Liver (tissue), 9 donors: ENCODE measurements around the gene SLITRK2. TPM values are rescaled to one million over a fixed set of nuclear protein-coding genes. Genes with fewer than 3 reads are reported as not detected.

Experiments used
- DNase-seq: peaks from one replicate; pipeline ENCODE4 v3.0.0-alpha.2; 2017; ENCODE audit warnings: low spot score
- H3K27ac ChIP-seq, 2 donors: one replicate each; pipeline ENCODE4 v1.7.0; 2013; ENCODE audit warnings: inconsistent platforms in 2 of 2, low read length in 2 of 2, control low read depth in 1 of 2, low read depth in 1 of 2, mild to moderate bottlenecking in 1 of 2
- H3K27me3 ChIP-seq, 4 donors: one replicate each; pipeline versions ENCODE4 v1.6.1 to v1.7.0; 2013; ENCODE audit warnings: low read length in 3 of 4, inconsistent platforms in 1 of 4, mild to moderate bottlenecking in 1 of 4, moderate library complexity in 1 of 4; ENCODE audit not compliant: control insufficient read depth in 4 of 4, insufficient read depth in 4 of 4
- H3K36me3 ChIP-seq, 4 donors: one replicate each; pipeline versions ENCODE4 v1.6.1 to v1.7.0; 2013; ENCODE audit warnings: low read length in 3 of 4, mild to moderate bottlenecking in 3 of 4, low read depth in 1 of 4, moderate library complexity in 1 of 4; ENCODE audit not compliant: control insufficient read depth in 4 of 4, insufficient read depth in 3 of 4
- H3K4me1 ChIP-seq, 4 donors: one replicate each; pipeline versions ENCODE4 v1.6.1 to v1.7.0; 2013; ENCODE audit warnings: low read length in 3 of 4, mild to moderate bottlenecking in 3 of 4, moderate library complexity in 1 of 4; ENCODE audit not compliant: control insufficient read depth in 4 of 4, insufficient read depth in 4 of 4
- H3K4me3 ChIP-seq, 3 donors: one replicate each; pipeline versions ENCODE4 v1.6.1 to v1.7.0; 2013; ENCODE audit warnings: low read length in 3 of 3, control low read depth in 1 of 3, low read depth in 1 of 3, mild to moderate bottlenecking in 1 of 3
- H3K9ac ChIP-seq, 2 donors: one replicate each; pipeline ENCODE4 v1.7.0; 2013; ENCODE audit warnings: low read length in 2 of 2, mild to moderate bottlenecking in 2 of 2, moderate library complexity in 2 of 2, control low read depth in 1 of 2, low read depth in 1 of 2
- H3K9me3 ChIP-seq, 4 donors: one replicate each; pipeline versions ENCODE4 v1.6.1 to v1.7.0; 2013; ENCODE audit warnings: low read length in 3 of 4; ENCODE audit not compliant: control insufficient read depth in 4 of 4
- EGR1 ChIP-seq, 2 donors: IDR thresholded peaks; 2 replicates each; pipeline ENCODE4 v1.6.1; 2016 to 2018; ENCODE audit warnings: antibody characterized with exemption in 2 of 2, low read depth in 2 of 2
- FOXA1 ChIP-seq: IDR thresholded peaks from 2 replicates; pipeline ENCODE4 v1.6.1; 2016; ENCODE audit warnings: antibody characterized with exemption
- FOXA2 ChIP-seq: IDR thresholded peaks from 2 replicates; pipeline ENCODE4 v1.6.1; 2016; ENCODE audit warnings: antibody characterized with exemption
- GABPA ChIP-seq, 2 donors: IDR thresholded peaks in 1 of 2; conservative IDR thresholded peaks in 1 of 2; 2 replicates each; pipeline ENCODE4 v1.6.1; 2016; ENCODE audit warnings: antibody characterized with exemption in 2 of 2, mild to moderate bottlenecking in 1 of 2, moderate library complexity in 1 of 2
- HNF4A ChIP-seq, 2 donors: conservative IDR thresholded peaks; 2 replicates each; pipeline ENCODE4 v1.6.1; 2016; ENCODE audit warnings: antibody characterized with exemption in 2 of 2, mild to moderate bottlenecking in 2 of 2
- HNF4G ChIP-seq: IDR thresholded peaks from 2 replicates; pipeline ENCODE4 v1.6.1; 2016; ENCODE audit warnings: antibody characterized with exemption
- JUND ChIP-seq, 2 donors: IDR thresholded peaks; 2 replicates each; pipeline ENCODE4 v1.6.1; 2016; ENCODE audit warnings: antibody characterized with exemption in 2 of 2
- REST ChIP-seq: IDR thresholded peaks from 2 replicates; pipeline ENCODE4 v1.6.1; 2016; ENCODE audit warnings: antibody characterized with exemption, mild to moderate bottlenecking
- RXRA ChIP-seq, 2 donors: IDR thresholded peaks; 2 replicates each; pipeline ENCODE4 v1.6.1; 2017 to 2018; ENCODE audit warnings: antibody characterized with exemption in 2 of 2, mild to moderate bottlenecking in 1 of 2
- SP1 ChIP-seq: IDR thresholded peaks from 2 replicates; pipeline ENCODE4 v1.6.1; 2018; ENCODE audit warnings: antibody characterized with exemption, mild to moderate bottlenecking
- YY1 ChIP-seq: IDR thresholded peaks from 2 replicates; pipeline ENCODE4 v1.6.1; 2016; ENCODE audit warnings: antibody characterized with exemption, mild to moderate bottlenecking
- WGBS: extraction: QIAGEN DNeasy Blood & Tissue Kit; methylation state at CpG from one replicate; pipeline ENCODE4 v1.1.7; 2013; 5-methylcytosine and 5-hydroxymethylcytosine counted together
- polyA plus RNA-seq, 2 donors: library from polyadenylated mRNA; stranded (reverse) in 1 of 2; unstranded in 1 of 2; fragments of 200-250 nt in 1 of 2; fragments of >200 nt in 1 of 2; fragmentation: Nextera tagmentation in 1 of 2; extraction: Ambion mirVana in 1 of 2; gene quantifications; one replicate each; pipeline versions ENCODE4 v1.2.1 to v1.2.3, GENCODE V29; 2013 to 2015
- total RNA-seq, 2 donors: library from RNA; depleted of rRNA; stranded (reverse); fragments of >200 nt; gene quantifications; one replicate each; pipeline ENCODE4 v1.2.3, GENCODE V29; 2014
- TF ChIP-seq, protein P1 (sequence below): IDR thresholded peaks from 2 replicates; pipeline ENCODE4 v1.6.1; 2016; ENCODE audit warnings: antibody characterized with exemption
- TF ChIP-seq, protein P2 (sequence below): IDR thresholded peaks from 2 replicates; pipeline ENCODE4 v1.6.1; 2016; ENCODE audit warnings: antibody characterized with exemption
- TF ChIP-seq, protein P3 (sequence below): fragments of 150-350 bp; IDR thresholded peaks from 2 replicates; pipeline ENCODE4 v1.5.1; 2017; ENCODE audit warnings: improper control_type of control experiment, low read depth, low read length; ENCODE audit not compliant: missing input control
- TF ChIP-seq, protein P4 (sequence below): IDR thresholded peaks from 2 replicates; pipeline ENCODE4 v1.6.1; 2016; ENCODE audit warnings: antibody characterized with exemption
- donor health status: healthy.
- donor health status: healthy.
- donor health status: healthy.
- donor health status: healthy.
- donor health status: healthy.

SLITRK2 gene
- total and polyA plus RNA-seq, 4 donors = 0.03 to 0.08 TPM; not detected in 2

DNA sequence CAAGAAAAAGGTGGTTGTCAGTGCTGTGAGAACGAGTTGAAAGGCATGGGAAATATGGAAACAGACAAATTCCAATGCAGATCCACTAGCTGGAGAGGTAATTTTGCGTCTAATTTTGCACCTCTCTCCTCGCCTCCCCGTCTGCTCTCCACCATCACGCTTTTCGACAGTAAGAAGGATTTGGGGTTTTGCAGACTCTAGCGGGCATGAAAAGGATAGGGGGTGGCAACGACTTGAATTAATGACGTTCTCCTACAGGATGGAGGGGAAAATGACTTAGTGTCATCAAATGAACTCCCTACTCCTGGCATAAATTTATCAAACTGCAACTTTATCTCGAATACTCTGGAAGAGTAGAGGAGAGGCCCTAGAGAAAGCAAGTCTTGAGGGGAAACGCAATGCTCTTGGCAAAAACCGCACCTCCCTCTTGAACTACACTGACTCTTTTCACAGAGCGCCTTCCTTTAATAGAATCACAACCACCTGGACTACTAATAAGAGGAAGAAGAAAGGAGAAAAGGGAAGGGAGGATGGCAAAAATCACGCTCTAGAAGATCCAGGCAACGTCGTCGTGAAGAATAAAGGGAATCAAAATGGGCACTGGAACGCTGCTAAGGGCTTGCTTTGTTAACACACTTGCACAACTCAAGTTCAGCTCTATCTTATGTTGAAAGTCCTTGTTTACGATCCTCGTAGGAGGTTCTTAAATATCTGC is 871 bp upstream of the SLITRK2 start:
- Histone ChIP-seq H3K27me3 (peaks cover 0 to 6% (median 2%) of the 10 kb centered on the region in 4 donors), H3K9ac (no peak overlapping the region), H3K36me3 (no peaks in the 10 kb centered on the region), H3K4me3 (peak overlapping the region in 1 of 3 donors; percentile 28), H3K27ac (no peak overlapping the region), H3K9me3 (no peaks in the 10 kb centered on the region), H3K4me1 (peaks cover 0 to 13% (median 6%) of the 10 kb centered on the region in 4 donors)
- no peak for TF ChIP-seq HNF4G
- TF ChIP-seq JUND (IDR thresholded peaks at IDR 0.05) = no peak
- TF ChIP-seq GABPA (IDR thresholded peaks at IDR 0.05 in 1 of 2, conservative IDR thresholded peaks at IDR 0.05 in 1 of 2) = no peak
- no peak for TF ChIP-seq RXRA (IDR thresholded peaks at IDR 0.05)
- no peak for TF ChIP-seq HNF4A (conservative IDR thresholded peaks at IDR 0.05)
- TF ChIP-seq SP1 = no peak
- TF ChIP-seq YY1 = no peak
- TF ChIP-seq FOXA2 = no peak
- TF ChIP-seq, protein P1, sequence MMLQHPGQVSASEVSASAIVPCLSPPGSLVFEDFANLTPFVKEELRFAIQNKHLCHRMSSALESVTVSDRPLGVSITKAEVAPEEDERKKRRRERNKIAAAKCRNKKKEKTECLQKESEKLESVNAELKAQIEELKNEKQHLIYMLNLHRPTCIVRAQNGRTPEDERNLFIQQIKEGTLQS = no peak
- no peak for TF ChIP-seq FOXA1
- no peak for TF ChIP-seq EGR1 (IDR thresholded peaks at IDR 0.05; ENCODE audit: low read depth in 2 of 2)
- TF ChIP-seq, protein P2, sequence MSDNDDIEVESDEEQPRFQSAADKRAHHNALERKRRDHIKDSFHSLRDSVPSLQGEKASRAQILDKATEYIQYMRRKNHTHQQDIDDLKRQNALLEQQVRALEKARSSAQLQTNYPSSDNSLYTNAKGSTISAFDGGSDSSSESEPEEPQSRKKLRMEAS = no peak
- TF ChIP-seq, protein P3, sequence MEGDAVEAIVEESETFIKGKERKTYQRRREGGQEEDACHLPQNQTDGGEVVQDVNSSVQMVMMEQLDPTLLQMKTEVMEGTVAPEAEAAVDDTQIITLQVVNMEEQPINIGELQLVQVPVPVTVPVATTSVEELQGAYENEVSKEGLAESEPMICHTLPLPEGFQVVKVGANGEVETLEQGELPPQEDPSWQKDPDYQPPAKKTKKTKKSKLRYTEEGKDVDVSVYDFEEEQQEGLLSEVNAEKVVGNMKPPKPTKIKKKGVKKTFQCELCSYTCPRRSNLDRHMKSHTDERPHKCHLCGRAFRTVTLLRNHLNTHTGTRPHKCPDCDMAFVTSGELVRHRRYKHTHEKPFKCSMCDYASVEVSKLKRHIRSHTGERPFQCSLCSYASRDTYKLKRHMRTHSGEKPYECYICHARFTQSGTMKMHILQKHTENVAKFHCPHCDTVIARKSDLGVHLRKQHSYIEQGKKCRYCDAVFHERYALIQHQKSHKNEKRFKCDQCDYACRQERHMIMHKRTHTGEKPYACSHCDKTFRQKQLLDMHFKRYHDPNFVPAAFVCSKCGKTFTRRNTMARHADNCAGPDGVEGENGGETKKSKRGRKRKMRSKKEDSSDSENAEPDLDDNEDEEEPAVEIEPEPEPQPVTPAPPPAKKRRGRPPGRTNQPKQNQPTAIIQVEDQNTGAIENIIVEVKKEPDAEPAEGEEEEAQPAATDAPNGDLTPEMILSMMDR = no peak
- TF ChIP-seq, protein P4, sequence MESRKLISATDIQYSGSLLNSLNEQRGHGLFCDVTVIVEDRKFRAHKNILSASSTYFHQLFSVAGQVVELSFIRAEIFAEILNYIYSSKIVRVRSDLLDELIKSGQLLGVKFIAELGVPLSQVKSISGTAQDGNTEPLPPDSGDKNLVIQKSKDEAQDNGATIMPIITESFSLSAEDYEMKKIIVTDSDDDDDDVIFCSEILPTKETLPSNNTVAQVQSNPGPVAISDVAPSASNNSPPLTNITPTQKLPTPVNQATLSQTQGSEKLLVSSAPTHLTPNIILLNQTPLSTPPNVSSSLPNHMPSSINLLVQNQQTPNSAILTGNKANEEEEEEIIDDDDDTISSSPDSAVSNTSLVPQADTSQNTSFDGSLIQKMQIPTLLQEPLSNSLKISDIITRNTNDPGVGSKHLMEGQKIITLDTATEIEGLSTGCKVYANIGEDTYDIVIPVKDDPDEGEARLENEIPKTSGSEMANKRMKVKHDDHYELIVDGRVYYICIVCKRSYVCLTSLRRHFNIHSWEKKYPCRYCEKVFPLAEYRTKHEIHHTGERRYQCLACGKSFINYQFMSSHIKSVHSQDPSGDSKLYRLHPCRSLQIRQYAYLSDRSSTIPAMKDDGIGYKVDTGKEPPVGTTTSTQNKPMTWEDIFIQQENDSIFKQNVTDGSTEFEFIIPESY = no peak
- no peak for TF ChIP-seq REST
- no peak for DNase-seq
- 9% methylated on average over 20 of the region's 20 CpGs for WGBS
